Activated CD4-positive, alpha-beta T cell treated with anti-CD3 and anti-CD28 coated beads, Interleukin-2, amount 50 U/mL, for 48 hours (primary cell): ENCODE data around the gene IL6R.

Source experiments
- DNase-seq, 2 experiments: peaks; one replicate each; pipeline ENCODE4 v3.0.0-alpha.2; 2020

Gene IL6R

GRCh38 chr1:154427173-154428139 is 22.3 kb downstream of the IL6R start:
- DNase-seq = no peak

DNA sequence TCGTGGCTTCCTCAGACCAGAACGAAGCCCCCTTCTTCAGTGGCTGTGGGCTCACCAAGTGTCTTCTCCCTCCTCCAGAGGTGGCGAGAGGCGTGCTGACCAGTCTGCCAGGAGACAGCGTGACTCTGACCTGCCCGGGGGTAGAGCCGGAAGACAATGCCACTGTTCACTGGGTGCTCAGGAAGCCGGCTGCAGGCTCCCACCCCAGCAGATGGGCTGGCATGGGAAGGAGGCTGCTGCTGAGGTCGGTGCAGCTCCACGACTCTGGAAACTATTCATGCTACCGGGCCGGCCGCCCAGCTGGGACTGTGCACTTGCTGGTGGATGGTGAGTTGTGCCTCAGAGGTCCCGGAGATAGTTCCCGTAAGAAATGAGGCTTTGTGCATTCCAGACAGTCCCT is 24.0 kb downstream of the IL6R start:
- DNase-seq = no peak

DNA sequence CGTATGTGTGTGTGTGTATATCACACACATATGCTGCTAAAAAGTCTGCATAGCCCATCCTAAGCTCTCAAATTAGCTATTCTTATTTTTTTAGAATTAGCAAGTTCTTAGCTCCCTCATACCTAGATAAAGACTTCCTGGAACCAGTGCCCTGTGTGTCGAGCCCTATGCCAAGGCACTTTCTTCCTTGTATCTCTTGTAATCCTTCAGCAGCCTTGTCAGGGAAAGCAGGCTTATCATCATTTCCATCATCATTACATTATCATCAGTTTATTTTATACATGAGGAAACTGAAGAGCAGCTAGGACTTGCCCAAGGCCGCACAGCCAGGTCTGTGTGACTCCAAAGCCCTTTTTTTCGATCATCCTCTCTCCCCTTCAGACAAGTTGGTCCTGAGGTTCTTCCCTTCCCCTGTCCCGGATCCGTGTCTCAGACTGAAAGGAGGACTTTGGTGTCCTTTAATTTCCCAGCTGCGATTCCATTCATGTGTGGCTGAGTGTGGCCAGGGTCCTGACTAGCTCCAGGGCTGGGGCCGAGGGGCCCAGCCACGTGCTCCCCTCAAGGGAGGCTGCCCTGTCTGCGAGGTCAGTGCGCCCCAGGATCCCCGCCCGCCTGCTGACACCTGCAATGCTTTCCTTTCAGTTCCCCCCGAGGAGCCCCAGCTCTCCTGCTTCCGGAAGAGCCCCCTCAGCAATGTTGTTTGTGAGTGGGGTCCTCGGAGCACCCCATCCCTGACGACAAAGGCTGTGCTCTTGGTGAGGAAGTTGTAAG is 24.9 kb downstream of the IL6R start:
- no peak for DNase-seq

DNA sequence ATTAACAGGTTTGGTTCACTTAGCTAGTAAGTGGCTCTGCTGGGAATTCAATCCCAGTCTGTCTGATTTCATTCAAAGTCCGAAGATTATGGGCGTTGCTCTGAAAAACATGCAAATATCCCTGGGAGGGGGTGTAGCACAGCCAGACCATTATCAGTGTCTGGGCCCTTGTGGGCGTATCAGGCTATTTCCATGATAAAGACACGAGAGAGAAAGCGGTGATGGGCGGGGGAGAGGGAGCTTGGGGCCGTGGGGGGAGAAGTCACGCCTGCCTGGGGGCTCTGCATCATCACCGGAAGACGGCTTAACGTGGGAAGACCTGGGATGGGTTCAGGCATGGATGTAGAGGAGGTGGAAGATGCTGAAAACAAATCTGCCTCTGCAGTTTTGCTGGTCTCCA is 25.8 kb downstream of the IL6R start:
- DNase-seq = no peak

GRCh38 chr1:154431586-154432373 is 26.6 kb downstream of the IL6R start:
- peak; percentile 69 to 76 for DNase-seq

DNA sequence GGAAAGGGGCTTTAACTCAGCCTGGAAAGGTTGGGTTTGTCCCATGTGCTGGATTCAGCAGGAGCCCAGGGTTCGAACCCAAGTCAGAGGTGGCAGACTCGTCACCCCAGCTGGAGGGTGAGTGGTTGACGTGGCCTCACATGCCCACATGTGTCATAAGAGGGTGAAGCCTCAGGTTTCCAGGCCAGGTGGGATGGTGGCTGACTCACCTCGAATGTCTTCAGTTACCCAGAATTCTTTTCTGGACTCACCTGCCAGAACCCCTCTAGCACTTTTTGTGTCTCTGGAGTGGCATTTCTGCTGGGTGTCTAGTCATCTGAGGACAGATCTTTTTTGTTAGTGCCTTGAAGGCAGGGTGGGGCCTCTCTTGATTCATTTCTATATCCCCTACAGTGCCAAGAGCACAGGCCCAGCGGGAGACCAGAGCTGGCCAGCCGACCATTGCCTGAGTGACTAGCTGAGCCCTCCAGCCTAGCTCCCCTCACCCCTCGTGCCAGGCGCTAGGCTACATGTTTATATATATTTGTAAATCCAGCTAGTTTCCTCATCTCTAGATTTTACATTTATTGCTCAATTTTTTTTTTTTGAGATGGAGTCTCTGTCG is 28.1 kb downstream of the IL6R start:
- DNase-seq = peak in 1 of 2 experiments; percentile 50

DNA sequence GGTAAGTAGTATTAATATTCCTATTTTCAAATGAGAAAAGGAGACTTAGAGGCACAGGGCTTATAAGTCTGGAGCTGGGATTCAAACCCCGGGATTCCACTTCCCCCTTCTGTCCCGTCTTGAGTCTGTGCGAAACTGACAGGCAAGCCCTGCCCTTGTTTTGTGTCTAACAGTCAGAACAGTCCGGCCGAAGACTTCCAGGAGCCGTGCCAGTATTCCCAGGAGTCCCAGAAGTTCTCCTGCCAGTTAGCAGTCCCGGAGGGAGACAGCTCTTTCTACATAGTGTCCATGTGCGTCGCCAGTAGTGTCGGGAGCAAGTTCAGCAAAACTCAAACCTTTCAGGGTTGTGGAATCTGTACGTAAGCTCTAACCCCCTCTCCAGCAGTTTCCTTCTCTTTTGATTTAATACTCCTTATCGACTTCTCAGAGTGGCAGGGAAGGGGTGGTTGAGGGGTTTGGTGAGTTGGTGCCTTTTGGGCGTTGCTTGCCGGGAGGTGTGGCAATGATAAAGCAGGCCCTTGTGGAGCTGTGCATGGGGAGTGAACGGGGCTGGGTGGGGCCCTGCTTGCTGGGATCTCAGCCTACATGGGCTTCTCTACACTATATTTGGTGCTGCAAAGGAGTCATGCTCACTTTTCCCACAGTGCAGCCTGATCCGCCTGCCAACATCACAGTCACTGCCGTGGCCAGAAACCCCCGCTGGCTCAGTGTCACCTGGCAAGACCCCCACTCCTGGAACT is 29.4 kb downstream of the IL6R start:
- no peak for DNase-seq

GRCh38 chr1:154435599-154436200 is 30.6 kb downstream of the IL6R start:
- DNase-seq = no peak

- DNase-seq = no peak
Measured at GRCh38 chr1:154436433-154436832, 31.3 kb downstream of the IL6R start.

DNA sequence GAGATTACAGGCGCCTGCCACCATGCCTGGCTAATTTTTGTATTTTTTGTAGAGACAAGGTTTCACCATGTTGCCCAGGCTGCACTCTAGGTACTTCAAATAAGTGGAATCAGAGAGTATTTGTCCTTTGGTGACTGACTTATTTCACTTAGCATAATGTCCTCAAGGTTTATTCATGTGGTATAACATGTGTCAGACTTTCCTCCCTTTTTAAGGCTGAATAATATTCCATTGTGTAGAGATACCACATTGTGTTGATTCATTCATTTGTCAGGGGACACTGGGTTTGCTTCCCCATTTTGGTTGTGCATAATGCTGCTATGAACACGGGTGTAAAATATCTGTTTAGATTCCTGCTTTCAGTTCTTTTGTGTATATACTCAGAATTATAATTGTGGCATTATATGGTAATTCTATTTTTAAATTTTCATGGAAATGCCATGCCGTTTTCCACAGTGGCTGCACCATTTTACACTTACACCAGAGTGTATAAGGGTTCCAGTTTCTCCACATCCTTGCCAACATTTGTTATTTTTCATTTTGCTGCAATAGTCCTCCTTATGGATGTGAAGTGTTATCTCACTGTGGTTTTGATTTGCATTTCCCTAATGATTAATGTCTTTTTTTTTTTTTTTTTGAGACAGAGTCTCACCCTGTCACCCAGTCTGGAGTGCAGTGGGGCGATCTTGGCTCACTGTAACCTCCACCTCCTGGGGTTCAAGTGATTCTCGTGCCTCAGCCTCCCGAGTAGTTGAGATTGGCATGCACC is 35.1 kb downstream of the IL6R start:
- DNase-seq = no peak

DNA sequence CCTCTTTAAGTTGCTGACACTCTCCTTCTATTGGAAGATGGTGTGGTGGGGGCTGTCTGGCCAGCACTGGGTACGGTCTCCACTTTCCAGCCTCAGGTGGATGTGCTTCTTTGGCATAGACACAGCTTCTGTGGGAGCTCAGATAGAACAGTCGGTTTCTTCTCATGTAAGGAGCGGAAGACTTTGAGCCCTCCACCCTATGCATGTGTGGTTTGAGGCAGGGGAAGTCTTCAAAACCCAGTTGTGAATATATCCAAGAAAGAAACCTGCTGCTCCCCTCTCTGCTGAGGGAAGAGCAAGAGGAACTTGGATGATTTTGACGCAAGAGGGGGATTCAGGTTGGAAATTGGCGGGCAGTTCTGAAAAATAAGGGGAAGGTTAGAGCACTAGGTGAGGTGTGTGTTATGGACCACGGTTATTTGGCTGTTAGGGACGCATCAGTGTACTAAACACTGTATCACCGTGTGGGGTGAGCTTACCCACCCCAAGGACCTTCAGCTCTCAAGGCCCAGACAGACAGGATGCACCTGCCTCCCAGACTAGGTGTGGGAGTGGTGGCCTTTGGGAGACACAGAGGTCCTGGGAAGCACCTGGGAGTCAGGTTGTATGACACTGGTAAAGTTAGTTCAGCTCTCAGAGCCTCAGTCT is 36.2 kb downstream of the IL6R start:
- DNase-seq = no peak

GRCh38 chr1:154442006-154442740 is 37.0 kb downstream of the IL6R start:
- DNase-seq = no peak

DNA sequence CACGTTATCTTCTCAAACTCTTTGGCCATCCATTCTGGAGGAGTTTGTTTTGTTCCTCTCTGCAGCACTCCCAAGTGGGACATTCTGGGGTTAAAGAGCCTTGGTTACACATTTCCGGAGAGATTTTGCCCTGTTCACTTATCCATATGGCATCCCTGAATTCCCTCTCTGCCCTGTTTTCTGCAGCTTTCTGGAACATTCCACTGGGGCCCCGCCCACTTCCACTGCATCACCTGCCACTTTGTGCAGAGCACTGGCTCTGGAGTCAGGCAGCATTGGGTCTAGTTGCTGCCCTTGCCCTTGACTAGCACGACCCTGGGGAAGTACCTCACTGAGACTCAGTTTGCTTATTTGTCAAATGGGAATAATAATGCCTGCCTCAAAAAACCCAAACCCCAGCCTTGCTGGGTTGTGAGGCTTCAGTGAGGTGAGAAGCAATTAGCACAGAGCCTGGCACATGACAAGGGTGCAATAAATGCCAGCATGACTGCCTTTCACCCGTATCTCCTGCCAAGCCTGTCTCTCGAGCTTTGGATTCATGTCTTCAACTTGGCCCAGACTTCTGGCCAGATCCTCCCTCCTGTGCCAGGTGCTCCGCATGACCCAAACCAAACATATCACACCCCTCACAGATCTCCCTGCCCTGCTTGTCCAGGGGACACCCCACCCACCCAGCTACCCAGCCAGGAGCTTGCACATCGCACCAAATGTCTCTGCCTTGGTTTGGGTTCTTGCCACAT is 38.3 kb downstream of the IL6R start:
- DNase-seq = no peak

- peak; percentile 44 to 60 for DNase-seq
Measured at GRCh38 chr1:154445040-154445472, 39.9 kb downstream of the IL6R start.

GRCh38 chr1:154446292-154446691 is 41.1 kb downstream of the IL6R start:
- DNase-seq = no peak

- no peak for DNase-seq
Measured at GRCh38 chr1:154446789-154447188, 41.6 kb downstream of the IL6R start.

- no peak for DNase-seq
Measured at GRCh38 chr1:154448331-154448811, 43.2 kb downstream of the IL6R start.

DNA sequence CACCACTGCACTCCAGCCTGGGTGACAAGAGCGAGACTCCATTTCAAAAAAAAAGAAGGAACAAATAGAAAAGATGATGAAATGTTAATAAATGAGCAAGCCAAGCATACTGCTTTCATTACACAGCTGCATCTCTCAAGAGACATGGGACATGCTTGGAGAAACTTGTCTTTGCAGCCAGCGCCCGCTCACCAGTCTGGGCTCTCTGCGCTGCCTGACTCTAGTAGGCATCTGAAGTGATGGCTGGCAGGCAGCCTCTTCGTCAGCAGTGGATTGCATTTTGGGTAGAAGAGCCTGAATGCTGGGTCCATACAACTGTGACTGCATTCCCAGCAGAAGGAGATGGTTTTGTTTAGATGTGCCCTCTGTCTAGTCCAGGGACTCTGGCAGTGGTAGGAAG is 48.0 kb downstream of the IL6R start:
- DNase-seq = no peak
